GM23338 (cell line): ENCODE results near the gene TFPI. TPM values are rescaled to one million over a fixed set of nuclear protein-coding genes. Genes with fewer than 3 reads are reported as not detected.

ENCODE experiments used
- ATAC-seq: fragments of 200-7000 bp; cut with Tn5 transposase; 3 replicates; pipeline ENCODE4 v1.9.1; 2020
- DNase-seq: peaks from one replicate; pipeline ENCODE4 v3.0.0-alpha.2; 2015; ENCODE audit warnings: low spot score
- H2AFZ ChIP-seq: fragments of 200-600 bp; sonication (generic); 2 replicates; pipeline ENCODE4 v1.8.0; 2016; ENCODE audit warnings: antibody characterized with exemption, mild to moderate bottlenecking, moderate library complexity
- H3F3A ChIP-seq: fragments of 200-600 bp; sonication (generic); replicated peaks from 2 replicates; pipeline ENCODE4 v1.8.0; 2017; ENCODE audit warnings: antibody characterized with exemption, mixed run types, low read depth
- H3K27ac ChIP-seq: fragments of 200-600 bp; sonication (generic); 2 replicates; pipeline ENCODE4 v1.6.1; 2016; ENCODE audit warnings: low read depth
- H3K27me3 ChIP-seq: fragments of 200-600 bp; sonication (generic); 2 replicates; pipeline ENCODE4 v1.8.0; 2016; ENCODE audit warnings: mild to moderate bottlenecking, mixed run types, moderate library complexity; ENCODE audit not compliant: insufficient read depth
- H3K36me3 ChIP-seq: fragments of 200-600 bp; sonication (generic); 2 replicates; pipeline ENCODE4 v1.8.0; 2016; ENCODE audit warnings: mild to moderate bottlenecking; ENCODE audit not compliant: insufficient read depth
- H3K4me1 ChIP-seq: fragments of 200-600 bp; sonication (generic); 2 replicates; pipeline ENCODE4 v1.8.0; 2016; ENCODE audit warnings: mild to moderate bottlenecking, moderate library complexity; ENCODE audit not compliant: insufficient read depth
- H3K4me2 ChIP-seq: fragments of 200-600 bp; sonication (generic); 2 replicates; pipeline ENCODE4 v1.7.1; 2017; ENCODE audit warnings: mixed run types
- H3K4me3 ChIP-seq: fragments of 200-600 bp; sonication (generic); 2 replicates; pipeline ENCODE4 v1.6.1; 2016; ENCODE audit warnings: mixed run types
- H3K79me2 ChIP-seq: fragments of 200-600 bp; sonication (generic); replicated peaks from 2 replicates; pipeline ENCODE4 v1.8.0; 2017; ENCODE audit warnings: mild to moderate bottlenecking; ENCODE audit not compliant: insufficient read depth
- H3K9me2 ChIP-seq: fragments of 200-600 bp; sonication (generic); 2 replicates; pipeline ENCODE4 v1.8.0; 2017; ENCODE audit not compliant: insufficient read depth
- H4K20me1 ChIP-seq: fragments of 200-600 bp; sonication (generic); replicated peaks from 2 replicates; pipeline ENCODE4 v1.8.0; 2017; ENCODE audit warnings: mild to moderate bottlenecking; ENCODE audit not compliant: insufficient read depth
- H3K27ac Mint-ChIP-seq: 2 replicates; pipeline ENCODE4 v1.8.0; 2020; ENCODE audit warnings: inconsistent platforms, mild to moderate bottlenecking, moderate library complexity, mixed read lengths
- H3K27me3 Mint-ChIP-seq: 3 replicates; pipeline ENCODE4 v1.8.0; 2022; ENCODE audit warnings: low read depth, mild to moderate bottlenecking, moderate library complexity, mixed read lengths, inconsistent platforms; ENCODE audit not compliant: insufficient read depth, poor library complexity
- H3K36me3 Mint-ChIP-seq: 3 replicates; pipeline ENCODE4 v1.8.0; 2021; ENCODE audit warnings: low read depth, mild to moderate bottlenecking, inconsistent platforms, moderate library complexity, mixed read lengths
- H3K4me1 Mint-ChIP-seq: 3 replicates; pipeline ENCODE4 v1.8.0; 2020; ENCODE audit warnings: mild to moderate bottlenecking, inconsistent platforms, mixed read lengths
- H3K4me3 Mint-ChIP-seq: 3 replicates; pipeline ENCODE4 v1.8.0; 2021; ENCODE audit warnings: moderate library complexity, mild to moderate bottlenecking, inconsistent platforms, mixed read lengths
- H3K9me3 Mint-ChIP-seq: 3 replicates; pipeline ENCODE4 v1.8.0; 2020; ENCODE audit warnings: moderate library complexity, mild to moderate bottlenecking, inconsistent platforms, mixed read lengths
- CREB1 ChIP-seq: fragments of 250-450 bp; sonication (Bioruptor Pico); IDR thresholded peaks from 2 replicates; pipeline ENCODE4 v1.5.0; 2020; ENCODE audit warnings: low read depth, mild to moderate bottlenecking, moderate library complexity
- EZH2 ChIP-seq: fragments of 200-600 bp; sonication (generic); IDR thresholded peaks from one replicate; pipeline ENCODE4 v1.8.0; 2017; ENCODE audit warnings: antibody characterized with exemption, mild to moderate bottlenecking, low read depth; ENCODE audit not compliant: unreplicated experiment
- NANOG ChIP-seq: IDR thresholded peaks from 2 replicates; pipeline ENCODE4 v1.6.1; 2016; ENCODE audit warnings: antibody characterized with exemption, borderline replicate concordance
- POLR2AphosphoS5 ChIP-seq: IDR thresholded peaks from 2 replicates; pipeline ENCODE4 v1.6.1; 2016; ENCODE audit warnings: antibody characterized with exemption, low read depth
- STAT1 ChIP-seq: IDR thresholded peaks from one replicate; pipeline ENCODE4 v1.6.1; 2016; ENCODE audit warnings: antibody characterized with exemption; ENCODE audit not compliant: unreplicated experiment
- ZNF114 ChIP-seq: fragments of 250-450 bp; sonication (Bioruptor Pico); IDR thresholded peaks from 2 replicates; pipeline ENCODE4 v1.5.0; 2020; ENCODE audit warnings: mild to moderate bottlenecking, moderate library complexity
- ZNF331 ChIP-seq: fragments of 250-450 bp; sonication (Bioruptor Pico); IDR thresholded peaks from 2 replicates; pipeline ENCODE4 v1.5.0; 2020; ENCODE audit warnings: low read depth, mild to moderate bottlenecking, moderate library complexity
- polyA plus RNA-seq: library from polyadenylated mRNA; unstranded; fragments of >200 nt; fragmentation: Nextera tagmentation; extraction: Ambion mirVana; gene quantifications from 2 replicates; pipeline ENCODE4 v1.2.1, GENCODE V29; 2016
- total RNA-seq: library from RNA; depleted of rRNA; stranded (reverse); fragments of >200 nt; shearing (Covaris generic); gene quantifications from 2 replicates; pipeline ENCODE4 v1.2.3, GENCODE V29; 2014
- TF ChIP-seq, protein P1 (sequence below): fragments of 250-450 bp; sonication (Bioruptor Pico); IDR thresholded peaks from 2 replicates; pipeline ENCODE4 v1.5.0; 2020; ENCODE audit warnings: mild to moderate bottlenecking, moderate library complexity
- TF ChIP-seq, protein P2 (sequence below): IDR thresholded peaks from 2 replicates; pipeline ENCODE4 v1.6.1; 2016; ENCODE audit warnings: antibody characterized with exemption
- TF ChIP-seq, protein P3 (sequence below): IDR thresholded peaks from one replicate; pipeline ENCODE4 v1.6.1; 2018; ENCODE audit warnings: antibody characterized with exemption; ENCODE audit not compliant: unreplicated experiment

Gene TFPI
- total and polyA plus RNA-seq, 2 experiments from 2014 or later, result 1.8 to 1.9 TPM

DNA sequence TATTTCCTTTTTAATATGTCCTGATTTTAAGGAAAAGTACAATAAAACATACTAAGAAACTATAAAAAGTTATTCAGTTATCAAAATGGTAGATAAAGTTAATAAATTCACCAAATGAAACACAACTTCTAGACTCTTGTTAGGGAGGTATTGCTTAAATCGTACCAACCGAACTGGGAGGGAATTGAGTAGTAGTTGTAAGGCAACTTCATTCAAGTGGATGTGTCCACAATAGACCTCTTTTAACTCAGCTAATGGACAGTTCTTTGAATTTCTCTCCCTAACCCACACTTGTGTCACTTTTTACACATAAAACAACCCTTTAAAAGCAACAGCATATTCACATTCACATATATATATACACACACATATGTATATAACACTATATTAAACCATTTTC lies 57.1 kb downstream of the TFPI start:
- no peak overlapping the region for H3K27ac ChIP-seq
- Mint-ChIP-seq H3K4me1 (peaks cover 5% of the 10 kb centered on the region; the same call in 2 of the 3 replicates), H3K9me3 (peaks cover 26% of the 10 kb centered on the region), H3K27me3 (no peaks in the 10 kb centered on the region), H3K27ac (no peak overlapping the region), H3K4me3 (no peak overlapping the region), H3K36me3 (peaks cover 23% of the 10 kb centered on the region)
- no peak overlapping the region for H3K4me2 ChIP-seq
- TF ChIP-seq EZH2, result no peak
- no peak for TF ChIP-seq STAT1
- TF ChIP-seq, protein P1, sequence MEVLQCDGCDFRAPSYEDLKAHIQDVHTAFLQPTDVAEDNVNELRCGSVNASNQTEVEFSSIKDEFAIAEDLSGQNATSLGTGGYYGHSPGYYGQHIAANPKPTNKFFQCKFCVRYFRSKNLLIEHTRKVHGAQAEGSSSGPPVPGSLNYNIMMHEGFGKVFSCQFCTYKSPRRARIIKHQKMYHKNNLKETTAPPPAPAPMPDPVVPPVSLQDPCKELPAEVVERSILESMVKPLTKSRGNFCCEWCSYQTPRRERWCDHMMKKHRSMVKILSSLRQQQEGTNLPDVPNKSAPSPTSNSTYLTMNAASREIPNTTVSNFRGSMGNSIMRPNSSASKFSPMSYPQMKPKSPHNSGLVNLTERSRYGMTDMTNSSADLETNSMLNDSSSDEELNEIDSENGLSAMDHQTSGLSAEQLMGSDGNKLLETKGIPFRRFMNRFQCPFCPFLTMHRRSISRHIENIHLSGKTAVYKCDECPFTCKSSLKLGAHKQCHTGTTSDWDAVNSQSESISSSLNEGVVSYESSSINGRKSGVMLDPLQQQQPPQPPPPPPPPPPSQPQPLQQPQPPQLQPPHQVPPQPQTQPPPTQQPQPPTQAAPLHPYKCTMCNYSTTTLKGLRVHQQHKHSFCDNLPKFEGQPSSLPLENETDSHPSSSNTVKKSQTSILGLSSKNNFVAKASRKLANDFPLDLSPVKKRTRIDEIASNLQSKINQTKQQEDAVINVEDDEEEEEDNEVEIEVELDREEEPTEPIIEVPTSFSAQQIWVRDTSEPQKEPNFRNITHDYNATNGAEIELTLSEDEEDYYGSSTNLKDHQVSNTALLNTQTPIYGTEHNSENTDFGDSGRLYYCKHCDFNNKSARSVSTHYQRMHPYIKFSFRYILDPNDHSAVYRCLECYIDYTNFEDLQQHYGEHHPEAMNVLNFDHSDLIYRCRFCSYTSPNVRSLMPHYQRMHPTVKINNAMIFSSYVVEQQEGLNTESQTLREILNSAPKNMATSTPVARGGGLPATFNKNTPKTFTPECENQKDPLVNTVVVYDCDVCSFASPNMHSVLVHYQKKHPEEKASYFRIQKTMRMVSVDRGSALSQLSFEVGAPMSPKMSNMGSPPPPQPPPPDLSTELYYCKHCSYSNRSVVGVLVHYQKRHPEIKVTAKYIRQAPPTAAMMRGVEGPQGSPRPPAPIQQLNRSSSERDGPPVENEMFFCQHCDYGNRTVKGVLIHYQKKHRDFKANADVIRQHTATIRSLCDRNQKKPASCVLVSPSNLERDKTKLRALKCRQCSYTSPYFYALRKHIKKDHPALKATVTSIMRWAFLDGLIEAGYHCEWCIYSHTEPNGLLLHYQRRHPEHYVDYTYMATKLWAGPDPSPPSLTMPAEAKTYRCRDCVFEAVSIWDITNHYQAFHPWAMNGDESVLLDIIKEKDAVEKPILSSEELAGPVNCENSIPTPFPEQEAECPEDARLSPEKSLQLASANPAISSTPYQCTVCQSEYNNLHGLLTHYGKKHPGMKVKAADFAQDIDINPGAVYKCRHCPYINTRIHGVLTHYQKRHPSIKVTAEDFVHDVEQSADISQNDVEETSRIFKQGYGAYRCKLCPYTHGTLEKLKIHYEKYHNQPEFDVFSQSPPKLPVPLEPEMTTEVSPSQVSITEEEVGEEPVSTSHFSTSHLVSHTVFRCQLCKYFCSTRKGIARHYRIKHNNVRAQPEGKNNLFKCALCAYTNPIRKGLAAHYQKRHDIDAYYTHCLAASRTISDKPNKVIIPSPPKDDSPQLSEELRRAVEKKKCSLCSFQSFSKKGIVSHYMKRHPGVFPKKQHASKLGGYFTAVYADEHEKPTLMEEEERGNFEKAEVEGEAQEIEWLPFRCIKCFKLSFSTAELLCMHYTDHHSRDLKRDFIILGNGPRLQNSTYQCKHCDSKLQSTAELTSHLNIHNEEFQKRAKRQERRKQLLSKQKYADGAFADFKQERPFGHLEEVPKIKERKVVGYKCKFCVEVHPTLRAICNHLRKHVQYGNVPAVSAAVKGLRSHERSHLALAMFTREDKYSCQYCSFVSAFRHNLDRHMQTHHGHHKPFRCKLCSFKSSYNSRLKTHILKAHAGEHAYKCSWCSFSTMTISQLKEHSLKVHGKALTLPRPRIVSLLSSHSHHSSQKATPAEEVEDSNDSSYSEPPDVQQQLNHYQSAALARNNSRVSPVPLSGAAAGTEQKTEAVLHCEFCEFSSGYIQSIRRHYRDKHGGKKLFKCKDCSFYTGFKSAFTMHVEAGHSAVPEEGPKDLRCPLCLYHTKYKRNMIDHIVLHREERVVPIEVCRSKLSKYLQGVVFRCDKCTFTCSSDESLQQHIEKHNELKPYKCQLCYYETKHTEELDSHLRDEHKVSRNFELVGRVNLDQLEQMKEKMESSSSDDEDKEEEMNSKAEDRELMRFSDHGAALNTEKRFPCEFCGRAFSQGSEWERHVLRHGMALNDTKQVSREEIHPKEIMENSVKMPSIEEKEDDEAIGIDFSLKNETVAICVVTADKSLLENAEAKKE (CRISPR knock-in tag), result no peak
- no peak for TF ChIP-seq NANOG
- TF ChIP-seq ZNF331, result no peak
- no peak for TF ChIP-seq POLR2AphosphoS5
- no peak for TF ChIP-seq ZNF114 (CRISPR knock-in tag)
- TF ChIP-seq, protein P2, sequence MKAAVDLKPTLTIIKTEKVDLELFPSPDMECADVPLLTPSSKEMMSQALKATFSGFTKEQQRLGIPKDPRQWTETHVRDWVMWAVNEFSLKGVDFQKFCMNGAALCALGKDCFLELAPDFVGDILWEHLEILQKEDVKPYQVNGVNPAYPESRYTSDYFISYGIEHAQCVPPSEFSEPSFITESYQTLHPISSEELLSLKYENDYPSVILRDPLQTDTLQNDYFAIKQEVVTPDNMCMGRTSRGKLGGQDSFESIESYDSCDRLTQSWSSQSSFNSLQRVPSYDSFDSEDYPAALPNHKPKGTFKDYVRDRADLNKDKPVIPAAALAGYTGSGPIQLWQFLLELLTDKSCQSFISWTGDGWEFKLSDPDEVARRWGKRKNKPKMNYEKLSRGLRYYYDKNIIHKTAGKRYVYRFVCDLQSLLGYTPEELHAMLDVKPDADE, result no peak
- no peak for TF ChIP-seq CREB1 (CRISPR knock-in tag)
- TF ChIP-seq, protein P3, sequence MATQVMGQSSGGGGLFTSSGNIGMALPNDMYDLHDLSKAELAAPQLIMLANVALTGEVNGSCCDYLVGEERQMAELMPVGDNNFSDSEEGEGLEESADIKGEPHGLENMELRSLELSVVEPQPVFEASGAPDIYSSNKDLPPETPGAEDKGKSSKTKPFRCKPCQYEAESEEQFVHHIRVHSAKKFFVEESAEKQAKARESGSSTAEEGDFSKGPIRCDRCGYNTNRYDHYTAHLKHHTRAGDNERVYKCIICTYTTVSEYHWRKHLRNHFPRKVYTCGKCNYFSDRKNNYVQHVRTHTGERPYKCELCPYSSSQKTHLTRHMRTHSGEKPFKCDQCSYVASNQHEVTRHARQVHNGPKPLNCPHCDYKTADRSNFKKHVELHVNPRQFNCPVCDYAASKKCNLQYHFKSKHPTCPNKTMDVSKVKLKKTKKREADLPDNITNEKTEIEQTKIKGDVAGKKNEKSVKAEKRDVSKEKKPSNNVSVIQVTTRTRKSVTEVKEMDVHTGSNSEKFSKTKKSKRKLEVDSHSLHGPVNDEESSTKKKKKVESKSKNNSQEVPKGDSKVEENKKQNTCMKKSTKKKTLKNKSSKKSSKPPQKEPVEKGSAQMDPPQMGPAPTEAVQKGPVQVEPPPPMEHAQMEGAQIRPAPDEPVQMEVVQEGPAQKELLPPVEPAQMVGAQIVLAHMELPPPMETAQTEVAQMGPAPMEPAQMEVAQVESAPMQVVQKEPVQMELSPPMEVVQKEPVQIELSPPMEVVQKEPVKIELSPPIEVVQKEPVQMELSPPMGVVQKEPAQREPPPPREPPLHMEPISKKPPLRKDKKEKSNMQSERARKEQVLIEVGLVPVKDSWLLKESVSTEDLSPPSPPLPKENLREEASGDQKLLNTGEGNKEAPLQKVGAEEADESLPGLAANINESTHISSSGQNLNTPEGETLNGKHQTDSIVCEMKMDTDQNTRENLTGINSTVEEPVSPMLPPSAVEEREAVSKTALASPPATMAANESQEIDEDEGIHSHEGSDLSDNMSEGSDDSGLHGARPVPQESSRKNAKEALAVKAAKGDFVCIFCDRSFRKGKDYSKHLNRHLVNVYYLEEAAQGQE, result no peak
- no peaks in the 10 kb centered on the region for H3K4me1 ChIP-seq
- no peaks in the 10 kb centered on the region for H3K79me2 ChIP-seq
- H3K4me3 ChIP-seq, result no peak overlapping the region
- no peak for DNase-seq
- H3F3A ChIP-seq, result no peaks in the 10 kb centered on the region
- no peaks in the 10 kb centered on the region for H4K20me1 ChIP-seq
- ATAC-seq, result no peak
- no peaks in the 10 kb centered on the region for H3K36me3 ChIP-seq
- no peak overlapping the region for H2AFZ ChIP-seq
- H3K27me3 ChIP-seq, result no peaks in the 10 kb centered on the region
- no peaks in the 10 kb centered on the region for H3K9me2 ChIP-seq
